KOPT-K1 (cell line): ENCODE results near the gene APBA3.

Experiments
- H3K27ac ChIP-seq: fragments of 200-600 bp; sonication (generic); 2 replicates; pipeline ENCODE4 v1.5.1; 2016; ENCODE audit warnings: antibody characterized with exemption, mild to moderate bottlenecking, low read depth, low read length; ENCODE audit not compliant: poor library complexity, severe bottlenecking
- H3K36me3 ChIP-seq: fragments of 200-600 bp; sonication (generic); 2 replicates; pipeline ENCODE4 v1.5.1; 2017; ENCODE audit warnings: antibody characterized with exemption, mild to moderate bottlenecking, low read length, moderate library complexity; ENCODE audit not compliant: insufficient read depth
- H3K9me3 ChIP-seq: fragments of 200-600 bp; sonication (generic); 2 replicates; pipeline ENCODE4 v1.5.1; 2017; ENCODE audit warnings: antibody characterized with exemption, low read length, mild to moderate bottlenecking; ENCODE audit not compliant: insufficient read depth, poor library complexity, severe bottlenecking

The APBA3 gene

DNA sequence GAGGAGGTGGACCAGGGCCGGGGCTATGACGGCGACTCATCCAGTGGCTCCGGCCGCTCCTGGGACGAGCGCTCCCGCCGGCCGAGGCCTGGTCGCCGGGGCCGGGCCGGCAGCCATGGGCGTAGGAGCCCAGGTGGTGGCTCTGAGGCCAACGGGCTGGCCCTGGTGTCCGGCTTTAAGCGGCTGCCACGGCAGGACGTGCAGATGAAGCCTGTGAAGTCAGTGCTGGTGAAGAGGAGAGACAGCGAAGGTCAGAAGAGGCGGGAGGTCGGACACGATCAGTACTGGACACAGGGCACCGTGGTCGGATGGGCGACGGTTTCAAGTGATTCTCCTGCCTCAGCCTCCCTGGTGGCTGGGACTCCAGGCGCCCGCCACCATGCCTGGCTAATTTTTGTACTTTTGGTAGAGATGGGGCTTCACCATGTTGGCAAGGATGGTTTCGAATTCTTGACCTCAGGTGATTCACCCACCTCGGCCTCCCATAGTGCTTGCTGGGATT lies 31.0 kb downstream of the APBA3 start:
- Histone ChIP-seq H3K27ac (no peak overlapping the region), H3K9me3 (no peaks in the 10 kb centered on the region), H3K36me3 (no peaks in the 10 kb centered on the region)

DNA sequence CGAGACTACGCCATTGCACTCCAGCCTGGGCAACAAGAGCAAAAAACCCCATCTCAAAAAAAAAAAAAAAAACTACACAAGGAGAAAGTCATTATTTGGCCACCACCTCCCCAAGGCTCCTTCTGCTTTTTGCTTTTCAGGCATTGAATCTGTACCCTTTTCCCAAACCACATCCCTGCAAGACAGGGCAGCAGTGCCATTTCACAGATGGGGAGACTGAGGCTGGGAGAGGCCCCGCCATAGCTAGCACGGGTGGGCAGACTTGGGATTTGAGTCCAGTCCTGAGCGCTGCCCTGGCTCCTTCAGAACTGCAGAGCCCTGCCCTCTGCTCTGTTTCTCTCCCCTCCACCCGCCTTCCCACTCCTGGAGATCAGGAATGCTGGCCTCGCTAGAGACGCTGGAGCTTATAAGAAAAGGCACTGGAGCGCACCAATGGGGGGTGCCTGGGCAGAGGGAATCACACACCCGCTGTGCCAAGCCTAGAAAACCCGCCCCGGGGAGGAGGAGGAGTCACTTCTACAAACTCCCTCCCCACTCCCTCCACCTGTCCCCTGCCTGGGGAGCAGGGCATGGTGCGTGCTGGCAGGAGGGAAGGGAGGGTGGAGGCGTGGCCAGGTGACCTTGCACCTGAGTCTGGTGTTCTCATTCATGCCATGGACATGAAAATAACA lies 35.7 kb downstream of the APBA3 start:
- Histone ChIP-seq H3K27ac (no peak overlapping the region), H3K36me3 (no peaks in the 10 kb centered on the region), H3K9me3 (no peaks in the 10 kb centered on the region)

DNA sequence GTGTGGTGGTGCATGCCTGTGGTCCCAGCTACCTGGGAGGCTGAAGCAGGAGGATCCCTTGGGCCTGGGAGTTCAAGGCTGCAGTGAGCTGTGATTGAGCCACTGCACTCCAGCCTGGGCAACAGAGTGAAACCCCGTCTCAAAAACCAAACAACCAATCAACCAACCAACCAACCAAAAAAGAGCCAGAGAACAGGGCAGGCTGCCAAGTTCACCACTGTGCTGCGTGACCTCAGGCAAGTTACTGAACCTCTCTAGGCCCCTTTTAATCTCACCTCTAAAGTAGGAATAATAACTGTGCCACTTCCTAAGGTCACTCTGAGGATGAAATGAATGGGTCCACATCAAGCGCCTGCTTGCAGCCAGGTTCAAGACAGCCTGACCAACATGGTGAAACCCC lies 36.4 kb downstream of the APBA3 start:
- no peaks in the 10 kb centered on the region for H3K9me3 ChIP-seq
- H3K27ac ChIP-seq: no peak overlapping the region
- no peaks in the 10 kb centered on the region for H3K36me3 ChIP-seq

DNA sequence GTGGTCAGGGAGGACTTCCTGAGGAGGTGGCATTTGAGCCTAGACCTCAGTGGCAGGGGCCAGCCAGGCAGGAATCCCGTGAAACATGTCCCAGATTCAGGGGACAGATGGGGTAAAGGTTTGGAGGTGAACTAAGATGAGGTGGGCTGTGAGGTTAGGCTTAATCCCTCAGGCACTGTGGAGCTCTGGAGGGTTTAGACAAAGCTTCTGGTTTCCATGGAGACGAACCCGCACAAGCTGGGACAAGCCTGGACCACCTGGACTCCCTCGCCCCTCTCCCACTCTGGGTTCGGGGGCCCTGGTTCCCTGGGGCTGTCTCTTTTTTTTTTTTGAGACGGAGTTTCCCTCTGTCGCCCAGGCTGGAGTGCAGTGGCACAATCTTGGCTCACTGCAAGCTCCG lies 37.6 kb downstream of the APBA3 start:
- H3K9me3 ChIP-seq: no peaks in the 10 kb centered on the region
- no peak overlapping the region for H3K27ac ChIP-seq
- no peaks in the 10 kb centered on the region for H3K36me3 ChIP-seq

DNA sequence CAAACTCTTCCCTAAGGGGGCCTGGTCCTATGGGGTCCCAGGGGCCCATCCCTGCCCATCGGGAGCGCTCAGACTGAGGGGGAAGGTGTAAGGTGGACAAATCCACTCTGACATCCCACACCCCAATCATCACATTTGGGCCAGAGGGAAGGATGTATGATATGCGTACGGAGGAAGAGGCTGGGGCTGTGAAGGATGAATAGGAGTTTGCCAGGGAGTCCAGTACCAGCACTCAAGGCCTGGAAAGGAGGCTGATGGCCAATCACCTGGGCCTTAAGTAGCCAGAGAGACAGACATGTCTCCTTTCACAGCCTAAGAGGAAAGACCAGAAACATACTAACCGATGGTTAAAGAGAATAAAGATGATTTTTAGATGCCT lies 38.4 kb downstream of the APBA3 start:
- no peak overlapping the region for H3K27ac ChIP-seq
- no peaks in the 10 kb centered on the region for H3K9me3 ChIP-seq
- H3K36me3 ChIP-seq: no peaks in the 10 kb centered on the region

DNA sequence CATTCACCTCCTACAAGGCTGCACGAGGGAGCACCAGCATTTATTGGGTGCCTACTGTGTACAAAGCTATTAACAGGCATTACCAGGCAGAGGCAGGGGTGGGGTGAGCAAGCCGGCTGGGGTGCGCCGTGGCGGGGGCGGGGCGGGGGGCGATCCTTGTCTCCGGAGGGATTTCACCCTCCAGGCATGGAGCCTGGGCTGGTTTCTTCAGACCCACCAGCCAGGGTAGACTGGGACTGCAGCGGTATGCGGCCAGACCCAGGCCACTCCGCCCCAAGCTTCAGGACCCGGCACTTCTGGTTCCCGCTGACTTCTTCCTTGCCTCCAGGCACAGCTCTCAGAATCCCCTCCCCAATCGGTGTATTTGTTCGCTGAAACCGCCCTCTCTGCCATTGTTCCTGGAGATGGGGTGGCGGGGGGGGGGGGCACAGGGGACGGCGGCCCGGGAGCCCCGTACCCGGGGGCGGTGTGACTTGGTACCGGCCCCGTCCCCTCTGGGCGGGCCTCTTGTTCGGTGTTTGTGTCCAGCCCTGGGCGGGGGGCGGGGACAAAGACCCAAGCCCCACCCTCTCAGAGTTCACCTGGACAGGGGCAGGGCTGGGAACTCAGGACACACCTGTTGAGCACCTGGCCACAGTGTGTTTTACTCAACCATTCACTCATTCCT lies 38.9 kb downstream of the APBA3 start:
- no peak overlapping the region for H3K27ac ChIP-seq
- H3K36me3 ChIP-seq: no peaks in the 10 kb centered on the region
- H3K9me3 ChIP-seq: no peaks in the 10 kb centered on the region

DNA sequence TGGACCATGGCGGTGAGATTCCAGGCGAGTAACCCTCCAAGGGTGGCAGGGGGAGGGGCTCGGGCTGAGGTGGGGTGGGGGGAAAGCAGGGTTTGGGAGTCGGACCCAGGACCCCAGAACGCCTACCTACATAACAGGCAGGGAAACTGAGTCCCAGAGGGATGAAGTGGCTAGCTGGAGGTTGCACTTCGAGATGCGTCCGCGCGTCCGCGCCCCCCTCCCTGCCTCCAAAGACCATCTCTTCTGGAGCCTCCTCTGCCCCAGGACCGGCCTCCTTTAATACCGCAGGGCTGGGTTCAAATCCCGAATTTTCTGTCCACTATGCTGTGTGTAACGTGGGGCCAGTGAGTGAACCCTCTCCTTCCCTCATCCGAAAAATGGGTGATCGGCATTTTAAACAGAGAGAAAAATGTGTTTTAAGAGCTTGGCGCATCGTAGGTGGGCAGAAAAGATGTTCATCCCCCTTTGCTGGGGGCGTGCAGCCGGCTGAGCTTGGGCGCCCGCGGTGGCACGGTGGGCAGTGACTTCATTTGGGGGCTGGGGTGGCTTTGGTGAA lies 39.5 kb downstream of the APBA3 start:
- Histone ChIP-seq H3K9me3 (no peaks in the 10 kb centered on the region), H3K36me3 (no peaks in the 10 kb centered on the region), H3K27ac (no peak overlapping the region)

DNA sequence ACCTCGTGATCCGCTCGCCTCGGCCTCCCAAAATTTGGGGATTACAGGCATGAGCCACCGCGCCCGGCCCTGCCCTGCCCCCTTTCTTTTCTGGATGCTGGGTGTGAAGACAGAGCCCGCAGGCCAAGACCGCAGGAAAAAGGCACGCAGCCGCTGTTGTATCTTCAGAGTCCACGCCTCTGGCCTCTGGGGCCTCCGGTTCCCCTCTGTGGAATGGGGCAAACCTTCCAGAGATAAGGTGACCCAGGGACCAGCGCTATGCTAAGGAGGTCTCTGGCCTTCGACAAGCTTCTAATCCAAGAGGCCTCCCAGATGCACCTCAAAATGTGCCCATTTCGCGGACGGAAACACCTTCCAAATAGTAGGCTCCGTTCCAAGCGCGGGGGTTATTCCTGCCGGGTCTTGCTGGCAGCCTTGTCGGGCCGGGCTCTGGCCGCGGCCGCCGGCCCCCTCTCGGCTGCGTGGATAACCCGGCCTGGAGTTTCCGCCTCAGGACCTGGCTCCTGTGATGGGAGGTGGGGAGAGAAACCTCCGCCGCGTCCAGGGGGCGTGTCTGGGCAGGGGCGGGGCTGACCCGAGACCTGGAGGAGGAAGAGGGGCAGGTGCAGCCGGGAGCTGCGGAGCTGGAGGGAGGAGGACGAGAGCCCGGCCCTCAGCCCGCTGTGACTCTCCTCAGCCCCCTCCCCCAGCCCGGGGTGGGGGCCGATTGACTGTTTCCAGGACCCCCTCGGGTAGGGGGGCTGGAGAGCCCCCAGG lies 40.2 kb downstream of the APBA3 start:
- Histone ChIP-seq H3K27ac (no peak overlapping the region), H3K9me3 (no peaks in the 10 kb centered on the region), H3K36me3 (no peaks in the 10 kb centered on the region)

DNA sequence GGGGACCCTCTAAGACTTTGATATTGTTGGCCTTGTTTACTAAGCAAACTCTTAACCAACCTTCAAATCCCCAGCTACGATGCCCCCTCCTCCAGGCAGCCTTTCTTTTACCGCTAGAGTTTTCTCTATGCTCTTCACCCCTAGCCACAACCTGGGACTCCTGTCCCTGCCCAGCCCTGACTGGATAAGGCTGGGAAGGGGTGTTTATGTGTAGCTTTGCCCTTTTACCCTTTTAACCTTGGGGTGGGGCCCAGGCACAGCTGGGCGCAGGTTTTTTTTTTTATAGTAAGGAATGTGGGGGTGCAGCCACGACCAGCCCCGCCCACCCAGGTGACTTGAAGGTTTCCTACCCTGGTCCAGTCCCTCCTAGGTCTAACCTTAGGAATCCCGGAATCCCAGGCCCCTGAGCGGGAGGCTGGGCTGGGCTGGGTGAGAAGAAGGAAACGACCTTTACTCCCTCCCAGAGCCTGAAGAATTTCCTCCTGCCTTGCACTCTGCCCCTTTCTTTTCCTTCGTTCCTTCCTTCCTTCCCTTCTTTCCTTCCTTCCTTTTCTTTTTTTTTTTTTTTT lies 41.1 kb downstream of the APBA3 start:
- H3K36me3 ChIP-seq: no peaks in the 10 kb centered on the region
- H3K27ac ChIP-seq: no peak overlapping the region
- H3K9me3 ChIP-seq: no peaks in the 10 kb centered on the region

DNA sequence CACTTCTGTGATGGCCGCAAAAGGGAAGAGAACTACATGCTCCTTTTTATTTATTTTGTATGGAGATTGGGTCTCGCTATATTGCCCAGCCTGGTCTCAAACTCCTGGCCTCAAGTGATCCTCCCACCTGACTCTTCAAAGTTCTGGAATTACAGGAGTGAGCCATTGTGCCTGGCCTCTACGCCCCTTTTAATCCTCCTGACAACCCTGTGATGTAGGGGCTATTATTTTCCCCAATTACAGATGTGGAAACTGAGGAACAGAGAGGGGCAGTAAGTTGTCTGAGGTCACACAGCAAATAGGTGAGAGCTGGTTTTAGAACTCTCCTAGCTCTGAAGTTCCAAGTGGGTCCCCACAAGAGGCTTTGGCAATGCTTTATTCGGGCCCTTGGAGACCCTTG lies 41.6 kb downstream of the APBA3 start:
- H3K27ac ChIP-seq: no peak overlapping the region
- no peaks in the 10 kb centered on the region for H3K36me3 ChIP-seq
- H3K9me3 ChIP-seq: no peaks in the 10 kb centered on the region

DNA sequence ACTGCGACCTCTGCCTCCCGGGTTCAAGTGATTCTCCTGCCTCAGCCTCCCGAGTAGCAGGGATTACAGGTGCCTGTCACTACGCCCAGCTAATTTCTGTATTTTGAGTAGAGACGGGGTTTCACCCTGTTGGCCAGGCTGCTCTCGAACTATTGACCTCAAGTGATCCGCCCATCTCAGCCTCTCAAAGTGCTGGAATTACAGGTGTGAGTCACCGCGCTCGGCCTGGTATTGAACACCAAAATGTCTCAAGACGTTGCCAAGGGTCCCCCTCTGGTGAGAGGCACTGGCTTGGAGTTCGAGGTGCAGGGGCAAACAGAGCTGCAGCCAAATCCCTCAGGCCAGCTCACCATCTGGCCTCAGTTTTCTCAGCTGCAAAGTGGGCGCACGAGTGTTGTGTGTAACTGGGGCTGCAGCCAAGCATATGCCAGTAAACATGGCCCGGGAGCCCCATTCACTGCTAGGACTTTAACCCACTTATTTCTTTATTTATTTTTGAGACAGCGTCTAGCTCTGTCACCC lies 45.3 kb downstream of the APBA3 start:
- Histone ChIP-seq H3K36me3 (no peaks in the 10 kb centered on the region), H3K9me3 (no peaks in the 10 kb centered on the region), H3K27ac (no peak overlapping the region)

DNA sequence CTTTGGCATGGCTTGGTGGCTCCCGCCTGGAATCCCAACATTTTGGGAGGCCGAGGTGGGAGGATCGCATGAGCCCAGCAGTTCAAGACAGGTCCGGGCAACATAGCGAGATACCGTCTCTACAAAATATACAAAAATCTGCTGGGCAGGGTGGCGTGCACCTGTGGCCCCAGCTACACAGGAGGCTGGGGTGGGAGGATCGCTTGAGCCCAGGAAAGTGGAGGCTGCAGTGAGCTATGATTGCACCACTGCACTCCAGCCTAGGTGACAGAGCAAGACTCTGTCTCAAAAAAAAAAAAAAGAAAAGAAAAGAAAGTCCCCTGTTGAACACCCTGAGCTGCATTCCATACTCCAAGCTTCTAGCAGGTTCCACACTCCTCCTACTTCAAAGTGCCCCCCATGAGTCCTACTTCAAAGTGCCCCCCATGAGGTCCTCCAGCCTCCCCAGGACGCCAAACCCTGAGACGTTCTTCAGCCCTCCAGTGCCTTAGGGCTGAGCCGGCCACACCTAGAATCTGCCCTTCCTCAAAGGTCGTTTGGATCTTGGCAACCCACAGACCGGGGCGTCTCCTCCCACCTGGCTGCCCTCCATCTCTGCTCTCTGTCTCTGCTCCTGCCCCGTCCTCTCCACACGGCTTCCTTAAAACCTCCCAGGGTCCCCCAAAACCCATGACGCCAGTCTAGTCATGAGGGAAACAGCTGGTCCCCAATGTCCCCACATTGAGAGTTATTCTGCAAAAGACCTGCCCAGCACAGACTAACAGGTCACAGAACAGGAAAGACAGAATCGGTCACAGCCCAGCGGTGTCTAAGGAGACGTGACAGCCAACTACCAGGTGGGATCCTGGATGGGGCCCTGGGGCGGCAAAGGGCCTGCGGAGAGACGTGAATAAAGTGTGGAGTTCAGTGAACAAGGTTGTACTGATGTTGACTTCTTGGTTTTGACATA lies 48.6 kb downstream of the APBA3 start:
- H3K27ac ChIP-seq: no peak overlapping the region
- no peaks in the 10 kb centered on the region for H3K36me3 ChIP-seq
- H3K9me3 ChIP-seq: no peaks in the 10 kb centered on the region

DNA sequence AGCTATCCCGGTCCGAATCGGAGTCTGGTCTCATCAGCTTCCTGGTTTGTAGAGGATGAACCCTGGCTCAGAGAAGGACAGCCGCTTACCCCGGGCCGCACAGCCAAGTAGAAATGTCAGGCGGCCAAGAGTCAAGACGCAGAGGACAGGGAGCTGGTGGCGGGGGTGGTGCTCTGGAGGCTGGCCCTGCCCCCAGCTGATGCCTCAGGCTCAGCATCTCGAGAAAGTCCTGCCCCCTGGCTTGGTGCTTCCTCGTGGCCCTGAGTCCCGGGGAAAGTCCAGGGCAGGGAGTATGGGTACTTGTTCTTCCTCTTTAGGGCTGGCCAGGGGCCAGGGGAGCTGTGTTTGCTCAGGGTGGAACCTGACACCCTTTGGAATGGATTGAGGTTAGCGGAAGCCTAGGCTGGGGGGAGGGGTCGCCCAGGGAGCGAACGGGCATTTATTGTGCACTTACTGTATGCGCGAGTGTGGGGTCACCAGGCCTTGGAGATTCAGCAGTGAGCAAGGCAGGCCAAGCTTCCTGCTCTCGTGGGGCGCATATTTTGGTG lies 51.2 kb downstream of the APBA3 start:
- no peak overlapping the region for H3K27ac ChIP-seq
- H3K9me3 ChIP-seq: no peaks in the 10 kb centered on the region
- H3K36me3 ChIP-seq: no peaks in the 10 kb centered on the region
